ENCODE measurements around the gene ZMIZ1.

ZMIZ1 gene

GRCh38 chr10:79133416-79133815, 64.7 kb downstream of the ZMIZ1 start:
- Histone ChIP-seq H3K36me3 (no peaks in the 10 kb centered on the region), H3K4me3 (ENCODE audit: low read depth in 1 of 2, low read length in 1 of 2) (no peak overlapping the region), H3K27ac (no peak overlapping the region), H3K9me3 (no peaks in the 10 kb centered on the region), H3K4me1 (ENCODE audit: control insufficient read depth in 1 of 2, insufficient read depth in 1 of 2, low read depth in 1 of 2, low read length in 1 of 2) (peaks cover 24 to 33% of the 10 kb centered on the region in 2 experiments), H3K27me3 (no peaks in the 10 kb centered on the region)
- no peak for TF ChIP-seq CTCF (IDR thresholded peaks at IDR 0.05)

- Histone ChIP-seq H3K36me3 (peaks cover 7% of the 10 kb centered on the region), H3K9me3 (no peaks in the 10 kb centered on the region), H3K4me1 (ENCODE audit: control insufficient read depth in 1 of 2, insufficient read depth in 1 of 2, low read depth in 1 of 2, low read length in 1 of 2) (peaks cover 27 to 33% of the 10 kb centered on the region in 2 experiments), H3K27me3 (peaks cover 11% of the 10 kb centered on the region), H3K4me3 (ENCODE audit: low read depth in 1 of 2, low read length in 1 of 2) (no peak overlapping the region), H3K27ac (no peak overlapping the region)
- TF ChIP-seq CTCF (IDR thresholded peaks at IDR 0.05), result no peak
These were observed 67.0 kb downstream of the ZMIZ1 start for GRCh38 chr10:79135790-79136189.

GRCh38 chr10:79136236-79137005, 67.7 kb downstream of the ZMIZ1 start:
- Histone ChIP-seq H3K36me3 (peaks cover 8% of the 10 kb centered on the region), H3K27me3 (peaks cover 11% of the 10 kb centered on the region), H3K4me1 (ENCODE audit: control insufficient read depth in 1 of 2, insufficient read depth in 1 of 2, low read depth in 1 of 2, low read length in 1 of 2) (peaks cover 27 to 33% of the 10 kb centered on the region in 2 experiments), H3K9me3 (no peaks in the 10 kb centered on the region), H3K27ac (no peak overlapping the region), H3K4me3 (ENCODE audit: low read depth in 1 of 2, low read length in 1 of 2) (no peak overlapping the region)
- no peak for TF ChIP-seq CTCF (IDR thresholded peaks at IDR 0.05)

GRCh38 chr10:79137300-79137756, 68.6 kb downstream of the ZMIZ1 start:
- no peak for TF ChIP-seq CTCF (IDR thresholded peaks at IDR 0.05)
- Histone ChIP-seq H3K9me3 (no peaks in the 10 kb centered on the region), H3K4me3 (ENCODE audit: low read depth in 1 of 2, low read length in 1 of 2) (no peak overlapping the region), H3K27me3 (peaks cover 11% of the 10 kb centered on the region), H3K4me1 (ENCODE audit: control insufficient read depth in 1 of 2, insufficient read depth in 1 of 2, low read depth in 1 of 2, low read length in 1 of 2) (peaks cover 25 to 33% of the 10 kb centered on the region in 2 experiments), H3K36me3 (peaks cover 8% of the 10 kb centered on the region), H3K27ac (no peak overlapping the region)

GRCh38 chr10:79137826-79138225, 69.1 kb downstream of the ZMIZ1 start:
- Histone ChIP-seq H3K27me3 (peaks cover 11% of the 10 kb centered on the region), H3K9me3 (no peaks in the 10 kb centered on the region), H3K27ac (no peak overlapping the region), H3K36me3 (peaks cover 8% of the 10 kb centered on the region), H3K4me1 (ENCODE audit: control insufficient read depth in 1 of 2, insufficient read depth in 1 of 2, low read depth in 1 of 2, low read length in 1 of 2) (peaks cover 22 to 28% of the 10 kb centered on the region in 2 experiments), H3K4me3 (ENCODE audit: low read depth in 1 of 2, low read length in 1 of 2) (no peak overlapping the region)
- TF ChIP-seq CTCF (IDR thresholded peaks at IDR 0.05), result no peak

Data from neutrophil (primary cell).